GM10266 (cell line): ENCODE results near the gene PSMD2.

Source experiments
- DNase-seq: peaks from one replicate; pipeline ENCODE4 v3.0.0; 2012; ENCODE audit errors: extremely low spot score
- CTCF ChIP-seq: IDR thresholded peaks from 2 replicates; pipeline ENCODE4 v1.5.1; 2012; ENCODE audit warnings: mild to moderate bottlenecking, low read depth; ENCODE audit not compliant: control insufficient read depth, insufficient read depth; ENCODE audit errors: missing control alignments

The PSMD2 gene

GRCh38 chr3:184348057-184348382 lies 49.0 kb downstream of the PSMD2 start:
- TF ChIP-seq CTCF = no peak
- no peak for DNase-seq

GRCh38 chr3:184349563-184350470 lies 50.8 kb downstream of the PSMD2 start:
- DNase-seq = no peak
- no peak for TF ChIP-seq CTCF

- TF ChIP-seq CTCF = no peak
- DNase-seq = no peak
Measured at GRCh38 chr3:184350618-184351017, 51.6 kb downstream of the PSMD2 start.

GRCh38 chr3:184351511-184352148 lies 52.6 kb downstream of the PSMD2 start:
- no peak for TF ChIP-seq CTCF
- no peak for DNase-seq

DNA sequence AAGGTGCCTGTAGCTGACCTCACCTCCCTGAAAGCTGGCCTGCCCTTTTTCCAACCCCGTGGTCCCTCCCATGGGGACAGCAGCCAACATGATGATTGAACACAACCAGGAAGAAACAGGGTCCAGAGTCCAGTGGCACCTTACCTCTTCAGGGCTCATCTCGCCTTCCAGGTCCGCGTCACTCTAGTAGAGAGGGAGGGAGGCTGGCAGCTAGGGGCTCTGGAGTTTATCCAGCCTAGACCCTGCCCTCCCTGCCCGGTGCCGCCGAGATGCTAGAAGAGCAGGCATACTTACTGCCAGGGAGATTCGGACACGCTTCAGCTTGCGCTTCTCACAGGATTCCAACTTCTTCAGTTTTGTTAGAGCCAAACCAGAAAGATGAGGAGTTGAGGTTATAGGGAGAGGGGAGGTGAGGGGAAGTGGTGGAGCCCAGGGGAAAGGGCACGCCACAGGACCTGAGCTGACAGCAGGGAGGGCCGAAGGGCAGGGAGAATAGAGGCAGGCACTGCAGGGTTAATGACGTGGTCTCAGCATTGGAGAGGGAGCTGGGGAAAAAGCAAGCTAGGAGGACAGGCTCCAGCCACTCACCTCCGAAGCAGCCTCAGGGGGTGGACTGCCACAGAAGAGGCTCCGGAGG lies 53.2 kb downstream of the PSMD2 start:
- no peak for TF ChIP-seq CTCF
- no peak for DNase-seq

DNA sequence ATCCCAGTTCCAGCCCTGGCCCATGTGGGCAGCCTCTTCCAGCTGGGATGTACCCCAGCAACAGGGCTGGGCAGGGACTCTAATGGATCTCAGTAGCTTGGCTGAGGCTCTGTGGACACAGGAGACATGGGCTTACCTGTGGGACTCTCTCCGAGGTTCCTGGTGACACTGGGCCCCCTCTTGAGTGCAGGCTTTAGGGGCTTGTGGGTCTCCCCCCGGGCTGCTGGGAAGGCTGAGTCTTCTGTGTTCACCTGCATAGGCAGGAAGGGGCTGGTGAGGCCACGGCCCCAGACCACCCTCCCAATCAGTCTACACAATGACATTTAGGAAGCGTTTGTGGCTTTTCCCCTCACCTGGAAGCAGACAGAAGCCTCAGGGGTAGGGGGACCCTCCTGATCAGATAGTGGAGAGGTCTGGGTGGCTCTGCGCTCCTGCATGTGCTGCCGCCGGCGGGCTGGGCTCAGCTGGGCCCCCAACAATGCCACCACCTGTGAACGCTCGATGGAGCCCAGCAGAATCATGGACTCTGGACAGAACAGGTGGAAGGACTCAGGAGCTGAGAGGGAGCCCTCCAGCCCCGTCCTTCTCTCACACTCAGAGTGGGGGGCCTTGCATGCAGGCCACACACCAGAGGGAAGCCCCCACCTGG lies 54.0 kb downstream of the PSMD2 start:
- DNase-seq = no peak
- TF ChIP-seq CTCF = no peak

GRCh38 chr3:184353546-184353941 lies 54.5 kb downstream of the PSMD2 start:
- no peak for TF ChIP-seq CTCF
- DNase-seq = no peak
